Measurements from ENCODE around the gene SYDE1. TPM values are rescaled to one million over a fixed set of nuclear protein-coding genes. Genes with fewer than 3 reads are reported as not detected.
A peak's percentile ranks its signal among the peaks of the same experiment; 100 is the strongest.

The SYDE1 gene
- total and polyA plus RNA-seq, 2 donors from 2014 or later: 13.9 to 26.9 TPM

- Histone ChIP-seq H3K4me1 (ENCODE audit: control insufficient read depth in 2 of 3, insufficient read depth in 2 of 3, low read depth in 1 of 3, low read length in 3 of 3) (peaks cover 0 to 9% (median 0%) of the 10 kb centered on the region in 3 donors), H3K36me3 (ENCODE audit: control insufficient read depth in 2 of 3, insufficient read depth in 3 of 3, low read length in 3 of 3) (no peaks in the 10 kb centered on the region), H3K27ac (ENCODE audit: low read depth in 2 of 2, low read length in 2 of 2) (no peak overlapping the region), H3K9me3 (ENCODE audit: control insufficient read depth in 2 of 3, insufficient read depth in 1 of 3, low read length in 3 of 3) (peaks cover 0 to 6% (median 5%) of the 10 kb centered on the region in 3 donors), H3K4me3 (ENCODE audit: low read length in 3 of 3) (no peak overlapping the region), H3K9ac (ENCODE audit: low read length in 3 of 3) (no peak overlapping the region), H3K27me3 (ENCODE audit: control insufficient read depth, insufficient read depth, low read length) (no peaks in the 10 kb centered on the region)
- TF ChIP-seq CTCF (IDR thresholded peaks at IDR 0.05; ENCODE audit: borderline replicate concordance, extremely low read depth, insufficient read depth): no peak
- intact Hi-C loops (cut with DNase I): no loop called here
- FAIRE-seq (no peak), DNase-seq (no peak)
These were observed 2.8 kb upstream of the SYDE1 start for GRCh38 chr19:15104411-15104810.

- Histone ChIP-seq H3K4me1 (ENCODE audit: control insufficient read depth in 2 of 3, insufficient read depth in 2 of 3, low read depth in 1 of 3, low read length in 3 of 3) (peaks cover 0 to 9% (median 0%) of the 10 kb centered on the region in 3 donors), H3K4me3 (ENCODE audit: low read length in 3 of 3) (no peak overlapping the region), H3K9me3 (ENCODE audit: control insufficient read depth in 2 of 3, insufficient read depth in 1 of 3, low read length in 3 of 3) (peaks cover 0 to 6% (median 5%) of the 10 kb centered on the region in 3 donors), H3K27me3 (ENCODE audit: control insufficient read depth, insufficient read depth, low read length) (no peaks in the 10 kb centered on the region), H3K9ac (ENCODE audit: low read length in 3 of 3) (no peak overlapping the region), H3K27ac (ENCODE audit: low read depth in 2 of 2, low read length in 2 of 2) (no peak overlapping the region), H3K36me3 (ENCODE audit: control insufficient read depth in 2 of 3, insufficient read depth in 3 of 3, low read length in 3 of 3) (no peaks in the 10 kb centered on the region)
- FAIRE-seq (no peak), DNase-seq (no peak)
- no peak for TF ChIP-seq CTCF (IDR thresholded peaks at IDR 0.05; ENCODE audit: borderline replicate concordance, extremely low read depth, insufficient read depth)
- intact Hi-C loops (cut with DNase I): no loop called here
These were observed 2.2 kb upstream of the SYDE1 start for GRCh38 chr19:15105044-15105443.

- peak in 2 of 5 donors; percentile 36 to 58 for DNase-seq
These were observed 1.1 kb downstream of the SYDE1 start for GRCh38 chr19:15108145-15108844.

More at GRCh38 chr19:15108145-15108844, 1.1 kb downstream of the SYDE1 start:
- H3K27ac ChIP-seq (ENCODE audit: low read depth in 2 of 2, low read length in 2 of 2): peak overlapping the region; percentile 77 to 82
- peaks cover 0 to 6% (median 5%) of the 10 kb centered on the region in 3 donors for H3K9me3 ChIP-seq (ENCODE audit: control insufficient read depth in 2 of 3, insufficient read depth in 1 of 3, low read length in 3 of 3)
- FAIRE-seq: no peak
- H3K4me1 ChIP-seq (ENCODE audit: control insufficient read depth in 2 of 3, insufficient read depth in 2 of 3, low read depth in 1 of 3, low read length in 3 of 3): peaks cover 0 to 9% (median 0%) of the 10 kb centered on the region in 3 donors
- peak overlapping the region in 2 of 3 donors; percentile 69 for H3K9ac ChIP-seq (ENCODE audit: low read length in 3 of 3)
- H3K27me3 ChIP-seq (ENCODE audit: control insufficient read depth, insufficient read depth, low read length): no peaks in the 10 kb centered on the region
- peaks cover 0 to 17% (median 5%) of the 10 kb centered on the region in 3 donors for H3K36me3 ChIP-seq (ENCODE audit: control insufficient read depth in 2 of 3, insufficient read depth in 3 of 3, low read length in 3 of 3)
- H3K4me3 ChIP-seq (ENCODE audit: low read length in 3 of 3): peak overlapping the region; percentile 52 to 80 (median 76)
- TF ChIP-seq CTCF (IDR thresholded peaks at IDR 0.05; ENCODE audit: borderline replicate concordance, extremely low read depth, insufficient read depth): no peak
- intact Hi-C loops (cut with DNase I): no loop called here

All from kidney (tissue), 14 donors.